H1 (cell line): Measurements from ENCODE around the gene TTC3. TPM values are rescaled to one million over a fixed set of nuclear protein-coding genes. Genes with fewer than 3 reads are reported as not detected.

ENCODE experiments used
- CTCF ChIA-PET: fragments of 300-600 bp; sonication (Branson Sonifier 250); formaldehyde crosslinking; loops from one replicate; lab custom pipeline; 2021; ENCODE audit not compliant: partially characterized antibody; lab: Charles Lee
- POLR2A ChIA-PET: fragments of 300-600 bp; sonication (Branson Sonifier 250); formaldehyde crosslinking; loops from one replicate; lab custom pipeline; 2021; ENCODE audit warnings: inconsistent platforms; ENCODE audit not compliant: partially characterized antibody; lab: Charles Lee
- DNase-seq, 2 experiments: peaks; one replicate each; pipeline versions ENCODE4 v3.0.0 to v3.0.0-alpha.2; 2010 to 2022; ENCODE audit warnings: low spot score in 2 of 2, low read depth in 1 of 2, mixed read lengths in 1 of 2
- FAIRE-seq: peaks from 2 replicates; lab custom pipeline; 2011; peaks lifted over from hg19 to GRCh38; lab: Jason Lieb, UNC
- H2AFZ ChIP-seq: 2 replicates; pipeline ENCODE4 v1.8.1; 2012; ENCODE audit warnings: low read length, inconsistent platforms
- H2AK5ac ChIP-seq: 2 replicates; pipeline ENCODE4 v1.6.1; 2013; ENCODE audit warnings: low read depth, low read length
- H2BK120ac ChIP-seq: replicated peaks from 2 replicates; pipeline ENCODE3; 2013; ENCODE audit warnings: low read depth, low read length, inconsistent platforms
- H2BK12ac ChIP-seq: 2 replicates; pipeline ENCODE4 v1.6.1; 2013; ENCODE audit warnings: low read depth, low read length
- H2BK15ac ChIP-seq: 2 replicates; pipeline ENCODE4 v1.6.1; 2013; ENCODE audit warnings: low read length
- H2BK20ac ChIP-seq: 2 replicates; pipeline ENCODE4 v1.6.1; 2013; ENCODE audit warnings: low read length
- H2BK5ac ChIP-seq: 2 replicates; pipeline ENCODE4 v1.6.1; 2013; ENCODE audit warnings: low read depth, low read length
- H3K14ac ChIP-seq: 2 replicates; pipeline ENCODE4 v1.6.1; 2013; ENCODE audit warnings: inconsistent platforms; ENCODE audit not compliant: insufficient read length
- H3K18ac ChIP-seq: 2 replicates; pipeline ENCODE4 v1.6.1; 2013; ENCODE audit warnings: low read length; ENCODE audit errors: extremely low read depth
- H3K23ac ChIP-seq: 2 replicates; pipeline ENCODE4 v1.6.1; 2013; ENCODE audit warnings: inconsistent platforms; ENCODE audit not compliant: insufficient read length
- H3K23me2 ChIP-seq: 2 replicates; pipeline ENCODE4 v1.6.1; 2013; ENCODE audit warnings: low read depth, low read length
- H3K27ac ChIP-seq: 2 replicates; pipeline ENCODE4 v1.6.1; 2011; ENCODE audit warnings: low read depth, low read length, inconsistent platforms
- H3K27me3 ChIP-seq, 4 experiments: replicated peaks in 1 of 4; 1 replicate in 1 of 4; 2 replicates in 3 of 4; pipeline versions ENCODE4 v1.6.1 to v1.8.1; 2011 to 2013; ENCODE audit warnings: low read length in 3 of 4, mild to moderate bottlenecking in 3 of 4, inconsistent platforms in 2 of 4, mixed read lengths in 2 of 4, moderate library complexity in 1 of 4; ENCODE audit not compliant: control insufficient read depth in 3 of 4, insufficient read depth in 3 of 4; ENCODE audit errors: extremely low read depth in 1 of 4
- H3K36me3 ChIP-seq, 4 experiments: 2 replicates each; pipeline versions ENCODE4 v1.6.1 to v1.8.1; 2011 to 2013; ENCODE audit warnings: mild to moderate bottlenecking in 4 of 4, low read length in 3 of 4, moderate library complexity in 2 of 4, control low read depth in 1 of 4, inconsistent platforms in 1 of 4; ENCODE audit not compliant: insufficient read depth in 4 of 4, control insufficient read depth in 2 of 4
- H3K4ac ChIP-seq: replicated peaks from 2 replicates; pipeline ENCODE3; 2013; ENCODE audit warnings: low read length, low read depth, mixed read lengths, inconsistent platforms; ENCODE audit not compliant: insufficient read length
- H3K4me1 ChIP-seq, 4 experiments: replicated peaks in 1 of 4; 1 replicate in 1 of 4; 2 replicates in 3 of 4; pipeline versions ENCODE4 v1.6.1 to v1.8.1; 2011 to 2013; ENCODE audit warnings: low read length in 3 of 4, inconsistent platforms in 2 of 4, mixed read lengths in 1 of 4; ENCODE audit not compliant: insufficient read depth in 4 of 4, control insufficient read depth in 3 of 4
- H3K4me2 ChIP-seq, 2 experiments: 2 replicates each; pipeline versions ENCODE4 v1.6.1 to v1.8.1; 2011 to 2013; ENCODE audit warnings: low read depth in 2 of 2, low read length in 2 of 2, control low read depth in 1 of 2, inconsistent platforms in 1 of 2, mild to moderate bottlenecking in 1 of 2; ENCODE audit not compliant: insufficient read depth in 1 of 2
- H3K4me3 ChIP-seq, 4 experiments: fragments of 200-600, 300-600 bp in 1 of 4; sonication (generic), shearing (Covaris generic), sonication (Bioruptor Twin) in 1 of 4; 2 replicates each; pipeline versions ENCODE4 v1.5.1 to v1.8.1; 2011 to 2016; ENCODE audit warnings: low read length in 4 of 4, low read depth in 3 of 4, control low read depth in 2 of 4, inconsistent platforms in 2 of 4, mild to moderate bottlenecking in 2 of 4, mixed read lengths in 1 of 4, moderate library complexity in 1 of 4; ENCODE audit not compliant: insufficient read depth in 2 of 4; ENCODE audit errors: extremely low read depth in 1 of 4
- H3K56ac ChIP-seq: replicated peaks from 2 replicates; pipeline ENCODE3; 2013; ENCODE audit warnings: low read depth, mild to moderate bottlenecking, mixed read lengths, low read length, inconsistent platforms; ENCODE audit not compliant: insufficient read length
- H3K79me1 ChIP-seq: 2 replicates; pipeline ENCODE4 v1.6.1; 2013; ENCODE audit warnings: low read depth, low read length, control low read depth
- H3K79me2 ChIP-seq, 2 experiments: 2 replicates each; pipeline versions ENCODE4 v1.6.1 to v1.8.1; 2012 to 2013; ENCODE audit warnings: low read length in 2 of 2, mild to moderate bottlenecking in 2 of 2, inconsistent platforms in 1 of 2; ENCODE audit not compliant: insufficient read depth in 2 of 2, control insufficient read depth in 1 of 2
- H3K9ac ChIP-seq, 4 experiments: replicated peaks in 1 of 4; 1 replicate in 1 of 4; 2 replicates in 3 of 4; pipeline versions ENCODE4 v1.6.1 to v1.8.1; 2011 to 2013; ENCODE audit warnings: low read depth in 3 of 4, low read length in 3 of 4, control low read depth in 2 of 4, mild to moderate bottlenecking in 2 of 4, moderate library complexity in 2 of 4, inconsistent platforms in 1 of 4; ENCODE audit errors: extremely low read depth in 1 of 4
- H3K9me3 ChIP-seq, 2 experiments: 2 replicates each; pipeline versions ENCODE4 v1.6.1 to v1.8.1; 2012 to 2013; ENCODE audit warnings: mild to moderate bottlenecking in 2 of 2, moderate library complexity in 2 of 2, control low read depth in 1 of 2, inconsistent platforms in 1 of 2, low read depth in 1 of 2, low read length in 1 of 2, mixed read lengths in 1 of 2; ENCODE audit not compliant: insufficient read depth in 2 of 2
- H4K20me1 ChIP-seq, 2 experiments: replicated peaks in 1 of 2; 2 replicates each; pipeline versions ENCODE3 to v1.8.1; 2011 to 2013; ENCODE audit warnings: inconsistent platforms in 2 of 2, low read length in 2 of 2, mild to moderate bottlenecking in 1 of 2; ENCODE audit not compliant: insufficient read depth in 2 of 2, control insufficient read depth in 1 of 2
- H4K5ac ChIP-seq: 2 replicates; pipeline ENCODE4 v1.6.1; 2013; ENCODE audit warnings: low read length, low read depth, mixed read lengths, inconsistent platforms; ENCODE audit not compliant: insufficient read length
- H4K8ac ChIP-seq: 2 replicates; pipeline ENCODE4 v1.8.0; 2013; ENCODE audit warnings: mild to moderate bottlenecking, moderate library complexity, low read length, inconsistent platforms; ENCODE audit not compliant: insufficient read depth; ENCODE audit errors: extremely low read depth
- H4K91ac ChIP-seq: replicated peaks from 2 replicates; pipeline ENCODE3; 2013; ENCODE audit warnings: low read length, mixed read lengths, inconsistent platforms; ENCODE audit not compliant: insufficient read length
- CEBPB ChIP-seq: IDR thresholded peaks from 2 replicates; pipeline ENCODE4 v1.6.1; 2012; ENCODE audit warnings: low read depth, low read length
- CTBP2 ChIP-seq: IDR thresholded peaks from 2 replicates; pipeline ENCODE4 v1.7.0; 2011; ENCODE audit warnings: borderline replicate concordance, mild to moderate bottlenecking, moderate library complexity, mixed read lengths, low read length; ENCODE audit not compliant: insufficient read depth, insufficient read length
- WGBS, 2 experiments: shearing (Covaris generic) in 1 of 2; methylation state at CpG; one replicate each; pipeline versions ENCODE4 v1.1.6 to v1.1.7; 2013 to 2015; ENCODE audit warnings: low lambda C conversion rate in 2 of 2, mixed read lengths in 2 of 2, inconsistent platforms in 1 of 2, low coverage in 1 of 2, missing lambda C conversion rate in 1 of 2; ENCODE audit not compliant: insufficient replicate concordance in 2 of 2, insufficient coverage in 1 of 2, insufficient read length in 1 of 2; ENCODE audit errors: extremely low coverage in 1 of 2, missing lambda C conversion rate in 1 of 2; 5-methylcytosine and 5-hydroxymethylcytosine counted together
- polyA plus RNA-seq, 7 experiments: library from polyadenylated mRNA; depleted of rRNA in 3 of 7; stranded (reverse) in 5 of 7; unstranded in 2 of 7; fragments of >200 nt in 5 of 7; fragments of 200-250 nt in 2 of 7; gene quantifications; 1 replicate in 5 of 7; 2 replicates in 1 of 7; 4 replicates in 1 of 7; pipeline versions ENCODE4 v1.2.1 to v1.2.3, GENCODE V29; 2011 to 2013; ENCODE audit warnings: missing spikeins in 2 of 7, mixed read lengths in 2 of 7
- total RNA-seq: library from RNA; stranded (reverse); fragmentation: NEBNext Ultra II Directional; extraction: Animal tissue kit (Norgen Biotek cat#: 25700); gene quantifications from 2 replicates; pipeline ENCODE4 v1.2.1, GENCODE V29; 2021

TTC3 gene
- total and polyA plus RNA-seq, 2 of the 8 experiments (the other 6 are each of a cell fraction or from before 2014, with no cell fraction given), result 11.0 to 36.2 TPM

DNA sequence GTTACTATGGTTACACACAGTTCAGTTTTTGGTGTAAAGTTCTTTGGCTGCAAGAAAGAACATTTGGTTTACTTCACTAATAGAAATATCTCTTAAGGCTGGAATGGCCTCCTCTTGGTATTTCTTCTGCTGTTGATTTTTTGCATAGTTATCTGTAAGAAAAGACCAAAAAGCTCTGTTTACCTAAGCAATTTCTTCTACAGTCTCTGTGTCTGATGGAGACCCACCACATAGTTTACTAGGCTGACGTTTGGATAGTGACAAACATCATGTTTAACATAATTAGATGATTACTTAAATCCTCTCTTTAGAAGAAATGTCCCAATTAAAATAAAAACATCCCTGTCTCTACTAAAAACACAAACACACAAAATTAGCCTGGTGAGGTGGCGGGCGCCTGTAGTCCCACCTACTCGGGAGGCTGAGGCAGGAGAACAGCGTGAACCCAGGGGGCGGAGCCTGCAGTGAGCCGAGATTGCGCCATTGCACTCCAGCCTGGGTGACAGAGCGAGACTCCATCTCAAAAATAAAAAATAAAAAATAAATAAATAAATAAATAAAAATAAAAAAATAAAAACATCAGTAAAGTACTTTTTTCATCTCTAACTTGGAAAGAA, 7.4 kb upstream of the TTC3 start:
- no peak overlapping the region for H3K14ac ChIP-seq
- H3K79me2 ChIP-seq, result no peaks in the 10 kb centered on the region
- H3K56ac ChIP-seq, result no peak overlapping the region
- no peak for FAIRE-seq
- H3K27me3 ChIP-seq, result no peaks in the 10 kb centered on the region
- peaks cover 0 to 5% (median under 1%) of the 10 kb centered on the region in 4 experiments; a peak in 3 of 7 replicates for H3K4me1 ChIP-seq
- H3K4ac ChIP-seq, result no peak overlapping the region
- H2BK20ac ChIP-seq, result no peak overlapping the region
- H3K36me3 ChIP-seq, result peaks cover 0 to 4% (median 0%) of the 10 kb centered on the region in 4 experiments; a peak in 2 of 8 replicates
- WGBS, 2 experiments, result 92% methylated on average over 9 of the region's 9 CpGs; no CpG with 5 or more reads in 1 of the 2 experiments
- no peak overlapping the region for H2BK5ac ChIP-seq
- H3K9me3 ChIP-seq, result no peaks in the 10 kb centered on the region
- no peaks in the 10 kb centered on the region for H4K20me1 ChIP-seq
- POLR2A ChIA-PET, result no interaction called here
- no peak overlapping the region for H3K4me3 ChIP-seq
- no peaks in the 10 kb centered on the region for H3K23me2 ChIP-seq
- CTCF ChIA-PET, result interaction anchor here (1.7 to 4.3 kb wide), 2 partner anchors 55 to 89 kb away, joined by 7 to 15 read pairs; no protein-coding TSS in a partner anchor
- no peak overlapping the region for H2BK15ac ChIP-seq
- no peak overlapping the region for H3K9ac ChIP-seq
- no peak overlapping the region for H3K27ac ChIP-seq
- no peak overlapping the region for H3K4me2 ChIP-seq
- H3K23ac ChIP-seq, result no peak overlapping the region
- H3K79me1 ChIP-seq, result no peaks in the 10 kb centered on the region
- H2BK120ac ChIP-seq, result no peak overlapping the region
- no peak overlapping the region for H4K5ac ChIP-seq
- no peak overlapping the region for H4K91ac ChIP-seq
- peak; percentile 19; the same call in 1 of the 2 replicates for TF ChIP-seq CEBPB
- TF ChIP-seq CTBP2, result no peak
- TF ChIP-seq, all 59 proteins: peak for 1
- Histone ChIP-seq H3K18ac (no peak overlapping the region), H2BK12ac (no peak overlapping the region), H2AK5ac (no peak overlapping the region), H4K8ac (no peak overlapping the region), H2AFZ (no peak overlapping the region)
- DNase-seq, result no peak
